ENCODE results near the gene FAM209B. TPM values are rescaled to one million over a fixed set of nuclear protein-coding genes. Genes with fewer than 3 reads are reported as not detected.

The FAM209B gene
- total RNA-seq, 1 donor from 2014 or later = not detected

- H3K4me1 ChIP-seq = peaks cover 5% of the 10 kb centered on the region
- peaks cover 3% of the 10 kb centered on the region for H3K27me3 Mint-ChIP-seq (ENCODE audit: insufficient read depth, low read depth)
- H3K4me3 ChIP-seq = no peak overlapping the region
- no peaks in the 10 kb centered on the region for H3F3A ChIP-seq (ENCODE audit: low read depth)
- no peaks in the 10 kb centered on the region for H3K9me3 Mint-ChIP-seq
- no peak for TF ChIP-seq CTCF (IDR thresholded peaks at IDR 0.05)
- TF ChIP-seq EZH2 (IDR thresholded peaks at IDR 0.05) = no peak
- no peak for TF ChIP-seq EZH2phosphoT487 (IDR thresholded peaks at IDR 0.05)
- H3K9me3 ChIP-seq (ENCODE audit: low read depth) = no peaks in the 10 kb centered on the region
- no peak overlapping the region for H3K27ac Mint-ChIP-seq
- no peak overlapping the region for H3K4me2 ChIP-seq
- H3K27me3 ChIP-seq = no peaks in the 10 kb centered on the region
- no peak overlapping the region for H3K27ac ChIP-seq
- H3K9ac ChIP-seq = no peak overlapping the region
- DNase-seq (ENCODE audit: low spot score) = no peak
- no peak overlapping the region for H3K4me3 Mint-ChIP-seq
- H3K36me3 ChIP-seq = no peaks in the 10 kb centered on the region
- H4K20me1 ChIP-seq (ENCODE audit: low read depth) = no peaks in the 10 kb centered on the region
- no peak overlapping the region for H2AFZ ChIP-seq (replicated peaks)
- H3K79me2 ChIP-seq (ENCODE audit: low read depth) = no peaks in the 10 kb centered on the region
- no peaks in the 10 kb centered on the region for H3K36me3 Mint-ChIP-seq
- peaks cover 3% of the 10 kb centered on the region for H3K4me1 Mint-ChIP-seq
Observed at GRCh38 chr20:56575961-56576360, 42.9 kb downstream of the FAM209B start.

GRCh38 chr20:56579301-56579710 lies 46.3 kb downstream of the FAM209B start:
- Histone ChIP-seq H3K36me3 (no peaks in the 10 kb centered on the region), H3K4me3 (no peak overlapping the region), H3K79me2 (ENCODE audit: low read depth) (no peaks in the 10 kb centered on the region), H3K27ac (no peak overlapping the region), H3K4me2 (no peak overlapping the region), H4K20me1 (ENCODE audit: low read depth) (no peaks in the 10 kb centered on the region), H3F3A (ENCODE audit: low read depth) (no peaks in the 10 kb centered on the region), H3K27me3 (no peaks in the 10 kb centered on the region), H3K9ac (no peak overlapping the region), H3K4me1 (peaks cover 2% of the 10 kb centered on the region), H2AFZ (replicated peaks) (no peak overlapping the region), H3K9me3 (ENCODE audit: low read depth) (no peaks in the 10 kb centered on the region)
- Mint-ChIP-seq H3K27me3 (ENCODE audit: insufficient read depth, low read depth) (peaks cover 3% of the 10 kb centered on the region), H3K4me1 (peaks cover 3% of the 10 kb centered on the region), H3K9me3 (no peaks in the 10 kb centered on the region), H3K27ac (no peak overlapping the region), H3K36me3 (no peaks in the 10 kb centered on the region), H3K4me3 (no peak overlapping the region)
- DNase-seq (ENCODE audit: low spot score) = no peak
- no peak for TF ChIP-seq EZH2 (IDR thresholded peaks at IDR 0.05)
- no peak for TF ChIP-seq EZH2phosphoT487 (IDR thresholded peaks at IDR 0.05)
- TF ChIP-seq CTCF (IDR thresholded peaks at IDR 0.05) = no peak

DNA sequence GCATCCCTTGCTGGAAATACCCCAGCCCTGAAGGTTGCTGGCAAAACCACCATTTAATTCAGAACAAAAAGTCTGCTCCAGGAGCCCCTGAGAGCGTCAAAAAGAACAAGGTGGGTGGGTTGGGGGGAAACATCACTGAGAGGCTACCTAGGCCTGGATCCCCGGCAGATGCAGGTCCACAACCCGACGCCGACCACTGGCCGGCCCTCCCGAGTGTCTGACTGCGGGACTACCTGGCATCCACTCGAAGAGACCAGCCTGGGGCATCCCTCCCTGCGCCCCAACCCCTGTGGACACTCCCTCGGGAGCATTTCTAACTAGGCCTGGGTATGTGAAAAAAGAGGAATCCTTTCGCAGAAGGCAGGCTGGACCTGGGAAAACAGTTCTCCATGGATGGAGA lies 47.2 kb downstream of the FAM209B start:
- Mint-ChIP-seq H3K4me1 (no peaks in the 10 kb centered on the region), H3K27me3 (ENCODE audit: insufficient read depth, low read depth) (peaks cover 5% of the 10 kb centered on the region), H3K27ac (no peak overlapping the region), H3K9me3 (no peaks in the 10 kb centered on the region), H3K4me3 (no peak overlapping the region), H3K36me3 (no peaks in the 10 kb centered on the region)
- Histone ChIP-seq H3K36me3 (no peaks in the 10 kb centered on the region), H3K4me2 (no peak overlapping the region), H3F3A (ENCODE audit: low read depth) (no peaks in the 10 kb centered on the region), H3K79me2 (ENCODE audit: low read depth) (no peaks in the 10 kb centered on the region), H3K4me1 (no peaks in the 10 kb centered on the region), H3K27me3 (no peaks in the 10 kb centered on the region), H3K27ac (no peak overlapping the region), H3K9ac (no peak overlapping the region), H2AFZ (replicated peaks) (no peak overlapping the region), H3K4me3 (no peak overlapping the region), H3K9me3 (ENCODE audit: low read depth) (no peaks in the 10 kb centered on the region), H4K20me1 (ENCODE audit: low read depth) (no peaks in the 10 kb centered on the region)
- TF ChIP-seq CTCF (IDR thresholded peaks at IDR 0.05) (no peak), EZH2phosphoT487 (IDR thresholded peaks at IDR 0.05) (no peak), EZH2 (IDR thresholded peaks at IDR 0.05) (no peak)
- DNase-seq (ENCODE audit: low spot score) = no peak
